Fibroblast of lung (primary cell): Measurements from ENCODE around the gene GSTT2B.
"Not testable (repeated sequence)": the region's sequence is repeated elsewhere in the genome, so short reads cannot be mapped to it uniquely, and the experiment has no call there.

Experiments
- CTCF ChIP-seq, 2 donors: IDR thresholded peaks in 1 of 2; conservative IDR thresholded peaks in 1 of 2; 1 replicate in 1 of 2; 2 replicates in 1 of 2; pipeline ENCODE4 v1.5.1; 2011 to 2012; ENCODE audit warnings: low read length in 2 of 2, control low read depth in 1 of 2, inconsistent platforms in 1 of 2, low read depth in 1 of 2, mild to moderate bottlenecking in 1 of 2
- EZH2 ChIP-seq: IDR thresholded peaks from 2 replicates; pipeline ENCODE4 v1.5.1; 2012; ENCODE audit warnings: low read length, control low read depth, mild to moderate bottlenecking; ENCODE audit errors: missing control alignments

- TF ChIP-seq CTCF (conservative IDR thresholded peaks at IDR 0.05 in 1 of 2, IDR thresholded peaks at IDR 0.05 in 1 of 2; ENCODE audit: low read depth in 1 of 2, low read length in 2 of 2); EZH2: not testable (repeated sequence)
These were observed 20.8 kb downstream of the GSTT2B start for GRCh38 chr22:23940166-23940565.
